SK-MEL-5 (cell line): ENCODE data around the gene TMEM271. TPM values are rescaled to one million over a fixed set of nuclear protein-coding genes. Genes with fewer than 3 reads are reported as not detected.

Experiments
- DNase-seq: peaks from one replicate; pipeline ENCODE4 v3.0.0-alpha.2; 2016; ENCODE audit warnings: low read depth, low spot score
- in situ Hi-C: cut with HindIII; loops from 2 replicates; pipeline ENCODE4 v1.10.0; 2016; ENCODE audit warnings: low sequenced_read_pairs, high pct_unique_total_duplicates, low pct_unique_long_range_greater_than_20kb
- total RNA-seq: library from RNA; depleted of rRNA; stranded (reverse); fragments of >200 nt; shearing (Covaris generic); gene quantifications from 2 replicates; pipeline ENCODE4 v1.2.3, GENCODE V29; 2014

TMEM271 gene
- total RNA-seq, 1 experiment from 2014 or later, result not detected

- in situ Hi-C loops, result no loop called here
- no peak for DNase-seq
These were observed 27.1 kb downstream of the TMEM271 start for GRCh38 chr4:548976-549375.

- in situ Hi-C loops, result no loop called here
- DNase-seq, result no peak
These were observed 30.5 kb downstream of the TMEM271 start for GRCh38 chr4:545612-546011.

GRCh38 chr4:544386-545105 lies 31.5 kb downstream of the TMEM271 start:
- in situ Hi-C loops, result no loop called here
- no peak for DNase-seq

DNA sequence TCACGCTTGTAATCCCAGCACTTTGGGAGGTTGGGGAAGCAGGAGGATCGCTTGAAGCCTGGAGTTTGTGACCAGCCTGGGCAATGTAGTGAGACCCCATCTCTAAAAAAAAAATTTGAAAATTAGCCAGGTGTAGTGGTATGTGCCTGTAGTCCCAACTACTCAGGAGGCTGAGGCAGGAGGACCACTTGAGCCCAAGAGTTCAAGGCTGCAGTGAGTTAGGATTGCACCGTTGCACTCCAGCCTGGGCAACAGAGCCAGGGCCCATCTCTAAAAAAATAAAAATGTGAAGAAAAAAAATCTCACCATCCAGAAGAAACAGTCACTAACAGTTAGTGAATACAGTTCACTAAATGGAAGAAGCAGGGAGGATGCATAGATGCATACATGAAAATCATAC lies 34.8 kb downstream of the TMEM271 start:
- in situ Hi-C loops, result no loop called here
- DNase-seq, result no peak

DNA sequence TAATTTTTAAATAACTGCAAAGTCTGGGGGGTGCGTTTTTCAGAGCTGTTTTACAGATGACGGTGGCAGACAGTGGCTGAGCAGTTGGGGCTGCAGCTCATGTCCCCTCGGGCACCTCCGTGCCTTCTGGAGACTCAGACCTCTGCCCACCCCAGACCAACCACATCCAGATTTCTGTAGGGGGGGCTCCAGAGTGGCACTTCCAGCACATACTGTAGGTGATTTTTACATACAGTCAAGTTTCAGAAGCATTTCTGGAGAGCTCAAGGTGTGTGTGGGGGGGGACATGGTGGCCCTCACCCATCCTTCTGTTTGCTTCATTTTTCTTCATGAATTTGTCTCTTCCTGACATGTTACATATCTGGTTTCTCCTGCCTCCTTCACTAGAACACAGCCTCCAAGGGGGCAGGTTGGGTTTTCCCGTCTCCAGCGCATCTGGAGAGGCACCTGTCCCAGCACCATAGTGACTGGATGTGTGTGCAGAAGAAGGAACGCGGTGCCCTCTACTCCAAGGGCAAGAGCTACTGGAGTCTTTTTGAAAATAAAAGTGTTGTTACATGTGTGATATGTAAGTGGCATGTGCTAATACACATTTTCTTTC lies 37.5 kb downstream of the TMEM271 start:
- no peak for DNase-seq
- in situ Hi-C loops, result no loop called here

GRCh38 chr4:537436-538264 lies 38.4 kb downstream of the TMEM271 start:
- in situ Hi-C loops, result no loop called here
- DNase-seq, result no peak

GRCh38 chr4:536351-536972 lies 39.6 kb downstream of the TMEM271 start:
- DNase-seq, result no peak
- in situ Hi-C loops, result no loop called here

- no peak for DNase-seq
- in situ Hi-C loops, result no loop called here
These were observed 40.2 kb downstream of the TMEM271 start for GRCh38 chr4:535924-536281.

GRCh38 chr4:535181-535923 lies 40.7 kb downstream of the TMEM271 start:
- no peak for DNase-seq
- in situ Hi-C loops, result no loop called here

DNA sequence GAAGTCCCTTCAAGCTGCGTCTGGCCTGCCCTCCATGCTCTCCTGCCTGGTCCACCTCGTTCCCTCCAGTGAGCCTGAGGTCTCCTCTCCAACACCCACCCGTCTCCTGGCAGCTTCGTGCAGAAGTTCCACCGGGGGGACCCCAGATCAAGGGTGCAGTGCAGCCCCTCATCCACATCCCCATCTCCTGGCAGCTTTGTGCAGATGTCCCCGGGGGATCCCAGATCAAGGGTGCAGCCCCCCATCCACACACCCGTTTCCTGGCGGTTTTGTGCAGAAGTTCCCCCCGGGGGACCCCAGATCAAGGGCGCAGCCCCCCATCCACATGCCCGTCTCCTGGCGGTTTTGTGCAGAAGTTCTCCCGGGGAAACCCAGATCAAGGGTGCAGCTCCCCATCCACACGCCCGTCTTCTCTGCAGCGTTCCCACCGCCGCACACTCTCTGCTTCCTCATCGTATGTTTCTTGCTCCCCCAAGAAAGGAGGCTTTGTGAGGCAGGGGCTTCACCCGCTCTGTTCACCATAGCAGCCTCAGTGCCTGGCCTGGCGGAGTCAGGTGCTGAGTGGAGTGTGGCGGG lies 41.4 kb downstream of the TMEM271 start:
- in situ Hi-C loops, result no loop called here
- no peak for DNase-seq

DNA sequence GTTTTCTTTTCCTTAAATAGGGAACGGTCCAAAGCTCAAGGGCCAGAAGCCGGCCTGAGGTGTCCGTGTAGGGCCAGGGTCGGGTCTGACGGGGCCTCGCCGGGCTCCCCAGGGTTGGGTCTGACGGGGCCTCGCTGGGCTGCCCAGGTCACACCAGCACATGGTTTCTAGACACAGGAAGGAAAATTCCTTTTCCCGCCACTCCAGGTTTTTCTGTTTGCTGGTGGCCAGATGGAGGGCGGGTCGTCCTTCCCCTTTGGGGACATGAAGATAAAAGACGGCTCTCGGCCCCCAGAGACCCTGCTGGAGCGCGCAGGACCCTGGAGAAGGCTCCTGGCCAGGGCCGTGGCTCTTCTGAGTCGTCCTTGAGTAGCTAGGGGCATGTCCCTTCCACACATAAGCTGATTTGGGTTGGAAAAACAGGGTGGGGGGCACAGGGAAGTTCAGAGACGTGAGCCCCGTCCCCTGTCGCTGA lies 42.0 kb downstream of the TMEM271 start:
- no peak for DNase-seq
- in situ Hi-C loops, result no loop called here

- DNase-seq, result no peak
- in situ Hi-C loops, result no loop called here
These were observed 42.6 kb downstream of the TMEM271 start for GRCh38 chr4:533318-534100.

- in situ Hi-C loops, result no loop called here
- no peak for DNase-seq
These were observed 43.3 kb downstream of the TMEM271 start for GRCh38 chr4:532588-533317.

- in situ Hi-C loops, result no loop called here
- DNase-seq, result no peak
These were observed 44.2 kb downstream of the TMEM271 start for GRCh38 chr4:531721-532565.

- no peak for DNase-seq
- in situ Hi-C loops, result no loop called here
These were observed 45.0 kb downstream of the TMEM271 start for GRCh38 chr4:531076-531475.
